Activated B cell treated with CpG ODN at 0.5 μM for 24 hours (primary cell): ENCODE measurements around the gene NCAM1. TPM values are rescaled to one million over a fixed set of nuclear protein-coding genes. Genes with fewer than 3 reads are reported as not detected.
"Not testable (repeated sequence)": the region's sequence is repeated elsewhere in the genome, so short reads cannot be mapped to it uniquely, and the experiment has no call there.

Experiments
- ATAC-seq: fragments of 200-7000 bp; cut with Tn5 transposase; one replicate; pipeline ENCODE4 v1.10.0; 2021; ENCODE audit warnings: low read depth, mild to moderate bottlenecking, moderate library complexity
- CTCF ChIA-PET: fragments of 350-600 bp; sonication (Branson Sonifier 250); formaldehyde crosslinking; loops from one replicate; lab custom pipeline; 2021; ENCODE audit warnings: antibody characterized with exemption; lab: Charles Lee
- POLR2A ChIA-PET: fragments of 350-600 bp; sonication (Branson Sonifier 250); formaldehyde crosslinking; loops from one replicate; lab custom pipeline; 2021; ENCODE audit warnings: antibody characterized with exemption; lab: Charles Lee
- DNase-seq: peaks from one replicate; pipeline ENCODE4 v3.0.0; 2022
- H3K27ac Mint-ChIP-seq: one replicate; pipeline ENCODE4 v1.8.0; 2020; ENCODE audit warnings: mixed read lengths
- H3K27me3 Mint-ChIP-seq: one replicate; pipeline ENCODE4 v1.8.0; 2021; ENCODE audit warnings: mixed read lengths
- H3K36me3 Mint-ChIP-seq: one replicate; pipeline ENCODE4 v1.8.0; 2021; ENCODE audit warnings: low read depth, mixed read lengths
- H3K4me1 Mint-ChIP-seq: one replicate; pipeline ENCODE4 v1.8.0; 2021; ENCODE audit warnings: mixed read lengths
- H3K4me3 Mint-ChIP-seq: one replicate; pipeline ENCODE4 v1.8.0; 2020; ENCODE audit warnings: mild to moderate bottlenecking, mixed read lengths
- H3K9me3 Mint-ChIP-seq: one replicate; pipeline ENCODE4 v1.8.0; 2020; ENCODE audit warnings: mixed read lengths
- CTCF ChIP-seq: fragments of 200-600 bp; IDR thresholded peaks from one replicate; pipeline ENCODE4 v1.8.0; 2022; ENCODE audit warnings: antibody characterized with exemption, mild to moderate bottlenecking
- intact Hi-C: fragments of 100-400 bp; cut with micrococcal nuclease; formaldehyde crosslinking; loops from one replicate; pipeline ENCODE4 v1.15.1; 2024
- total RNA-seq: library from RNA; stranded (reverse); gene quantifications from 2 replicates; pipeline ENCODE4 v1.2.3, GENCODE V29; 2022

Gene NCAM1
- total RNA-seq: not detected in 2 replicates

- no peak within 1 kb of the TSS for H3K27ac Mint-ChIP-seq
- DNase-seq (no peak), ATAC-seq (no peak)
- intact Hi-C loops: no loop called here
- H3K9me3 Mint-ChIP-seq: no peaks in the 10 kb centered on the region
- no peak for TF ChIP-seq CTCF
- H3K4me3 Mint-ChIP-seq: peak within 1 kb of the TSS; percentile 77
- peaks cover 54% of the 10 kb centered on the region for H3K27me3 Mint-ChIP-seq
- POLR2A ChIA-PET: no interaction called here
- H3K4me1 Mint-ChIP-seq: peaks cover 17% of the 10 kb centered on the region
- CTCF ChIA-PET: no interaction called here
- no peaks in the 10 kb centered on the region for H3K36me3 Mint-ChIP-seq
Observed at GRCh38 chr11:112961146-112961668, at the start of gene NCAM1. NCAM1 (plus strand) TSS chr11:112961420.

- intact Hi-C loops: no loop called here
- TF ChIP-seq CTCF: no peak
- peaks cover 2% of the 10 kb centered on the region for H3K27me3 Mint-ChIP-seq
- H3K9me3 Mint-ChIP-seq: no peaks in the 10 kb centered on the region
- DNase-seq (no peak), ATAC-seq (no peak)
- ChIA-PET CTCF (no interaction called here), POLR2A (no interaction called here)
- no peak overlapping the region for H3K4me3 Mint-ChIP-seq
- no peaks in the 10 kb centered on the region for H3K4me1 Mint-ChIP-seq
- no peaks in the 10 kb centered on the region for H3K36me3 Mint-ChIP-seq
- H3K27ac Mint-ChIP-seq: no peak overlapping the region
Observed at GRCh38 chr11:112922606-112923005, 38.6 kb upstream of the NCAM1 start.

- H3K36me3 Mint-ChIP-seq, DNase-seq, POLR2A ChIA-PET, H3K27ac Mint-ChIP-seq, H3K4me1 Mint-ChIP-seq, H3K9me3 Mint-ChIP-seq, H3K4me3 Mint-ChIP-seq, intact Hi-C loops, H3K27me3 Mint-ChIP-seq, ATAC-seq, CTCF ChIA-PET: not testable (repeated sequence)
Observed at GRCh38 chr11:112924836-112925235, 36.4 kb upstream of the NCAM1 start.

- DNase-seq: no peak
- no peak for ATAC-seq
- ChIA-PET CTCF (no interaction called here), POLR2A (no interaction called here)
- intact Hi-C loops: no loop called here
- no peak for TF ChIP-seq CTCF
- Mint-ChIP-seq H3K4me1 (no peaks in the 10 kb centered on the region), H3K9me3 (no peaks in the 10 kb centered on the region), H3K27me3 (peaks cover 2% of the 10 kb centered on the region), H3K27ac (no peak overlapping the region), H3K4me3 (no peak overlapping the region), H3K36me3 (no peaks in the 10 kb centered on the region)
Observed at GRCh38 chr11:112925516-112926310, 35.5 kb upstream of the NCAM1 start.

GRCh38 chr11:112928136-112928535 lies 33.1 kb upstream of the NCAM1 start:
- CTCF ChIA-PET: no interaction called here
- no peak for ATAC-seq
- no peak overlapping the region for H3K4me3 Mint-ChIP-seq
- intact Hi-C loops: no loop called here
- H3K4me1 Mint-ChIP-seq: no peaks in the 10 kb centered on the region
- peaks cover 2% of the 10 kb centered on the region for H3K27me3 Mint-ChIP-seq
- no peaks in the 10 kb centered on the region for H3K36me3 Mint-ChIP-seq
- no peak for TF ChIP-seq CTCF
- DNase-seq: no peak
- no peaks in the 10 kb centered on the region for H3K9me3 Mint-ChIP-seq
- POLR2A ChIA-PET: no interaction called here
- no peak overlapping the region for H3K27ac Mint-ChIP-seq
